C4-2B (cell line): ENCODE data around the gene ABHD14A.

Source experiments
- H3K27ac ChIP-seq: fragments of 450-650 bp; 2 replicates; pipeline ENCODE4 v1.5.1; 2017
- CTCF ChIP-seq: fragments of 450-650 bp; conservative IDR thresholded peaks from 2 replicates; pipeline ENCODE4 v1.5.1; 2017; ENCODE audit warnings: mild to moderate bottlenecking
- ZFX ChIP-seq: fragments of 450-650 bp; IDR thresholded peaks from 2 replicates; pipeline ENCODE4 v1.6.1; 2017

The ABHD14A gene

GRCh38 chr3:51948016-51948580 lies 26.8 kb upstream of the ABHD14A start:
- no peak overlapping the region for H3K27ac ChIP-seq
- TF ChIP-seq ZFX, result no peak
- no peak for TF ChIP-seq CTCF

- TF ChIP-seq CTCF (no peak), ZFX (no peak)
Measured at GRCh38 chr3:51949121-51949520, 25.7 kb upstream of the ABHD14A start.

GRCh38 chr3:51950899-51951298 lies 24.0 kb upstream of the ABHD14A start:
- H3K27ac ChIP-seq, result no peak overlapping the region
- no peak for TF ChIP-seq CTCF
- no peak for TF ChIP-seq ZFX

More at GRCh38 chr3:51949121-51949520, 25.7 kb upstream of the ABHD14A start:
- H3K27ac ChIP-seq, result no peak overlapping the region

GRCh38 chr3:51953445-51953844 lies 21.4 kb upstream of the ABHD14A start:
- H3K27ac ChIP-seq, result no peak overlapping the region

GRCh38 chr3:51954105-51954504 lies 20.8 kb upstream of the ABHD14A start:
- TF ChIP-seq ZFX, result no peak
- TF ChIP-seq CTCF, result no peak
- H3K27ac ChIP-seq, result no peak overlapping the region

More at GRCh38 chr3:51953445-51953844, 21.4 kb upstream of the ABHD14A start:
- TF ChIP-seq CTCF, result no peak
- TF ChIP-seq ZFX, result no peak

- H3K27ac ChIP-seq, result no peak overlapping the region
- TF ChIP-seq CTCF (no peak), ZFX (no peak)
Measured at GRCh38 chr3:51954713-51955112, 20.2 kb upstream of the ABHD14A start.

- no peak for TF ChIP-seq ZFX
- no peak for TF ChIP-seq CTCF
- no peak within 1 kb of the TSS for H3K27ac ChIP-seq
Measured at GRCh38 chr3:51955175-51955892, 19.5 kb upstream of the ABHD14A start, which contains the start of gene GPR62. Gene GPR62, plus strand, starts transcription at chr3:51955381. Its CDS starts 272 bp downstream, at chr3:51955653.
